ENCODE results near the gene ZNG1F.
"Not testable (repeated sequence)": the region's sequence is repeated elsewhere in the genome, so short reads cannot be mapped to it uniquely, and the experiment has no call there.

ZNG1F gene

GRCh38 chr9:41086685-41087084 lies 102.4 kb downstream of the ZNG1F start:
- DNase-seq = not testable (repeated sequence)

DNA sequence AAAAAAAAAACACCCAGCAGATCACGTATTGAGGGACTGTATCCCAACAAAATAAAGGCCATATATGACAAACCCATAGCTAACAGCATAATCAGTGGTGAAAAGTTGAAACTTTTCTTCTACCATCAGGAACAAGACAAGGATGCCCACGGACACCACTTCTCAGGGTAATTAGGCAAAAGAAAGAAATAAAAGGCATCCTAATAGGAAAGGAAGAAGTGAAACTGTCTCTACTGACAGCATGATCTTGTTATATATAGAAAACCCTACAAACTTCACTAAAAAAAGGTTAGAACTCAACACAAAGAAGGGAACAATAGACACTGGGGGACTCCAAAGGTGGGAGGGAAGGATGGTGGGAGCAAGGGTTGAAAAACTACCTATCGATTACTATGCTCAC lies 102.9 kb downstream of the ZNG1F start:
- DNase-seq = not testable (repeated sequence)

DNA sequence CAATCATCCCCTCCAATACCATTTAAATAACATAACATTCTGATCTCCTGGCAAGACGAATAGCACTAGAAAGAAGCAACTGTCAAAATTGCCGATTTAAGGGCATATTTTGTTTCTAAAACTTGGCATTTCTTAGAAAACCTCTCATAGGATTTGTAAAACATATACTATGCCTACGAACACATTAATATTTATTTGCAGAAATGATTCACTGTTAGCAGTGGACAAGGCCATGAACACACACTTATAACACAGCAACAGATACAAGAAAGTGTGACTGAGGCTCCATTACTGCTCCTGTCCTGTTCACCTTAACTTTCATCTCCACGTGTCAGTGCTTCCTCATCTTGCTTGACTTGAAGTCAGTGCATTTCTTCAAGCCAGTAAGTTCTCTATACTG lies 106.8 kb downstream of the ZNG1F start:
- not testable (repeated sequence) for DNase-seq

Measured in right kidney (tissue), 1 donor.